NCI-H446 treated with DMSO at 0.1 percent for 48 hours (cell line): ENCODE data around the gene TMEM266.
"Not testable (repeated sequence)": the region's sequence is repeated elsewhere in the genome, so short reads cannot be mapped to it uniquely, and the experiment has no call there.

ENCODE experiments used
- DNase-seq: peaks from one replicate; lab custom pipeline; 2025; lab: John Stamatoyannopoulos, UW

Gene TMEM266

GRCh38 chr15:76059320-76060117 lies at the start of gene TMEM266:
Gene TMEM266 (plus strand): TSS chr15:76059985. CDS start chr15:76134264, 74,279 bp downstream.
- DNase-seq: no peak

- DNase-seq: no peak
These were observed 49.2 kb upstream of the TMEM266 start for GRCh38 chr15:76010613-76011012.

- no peak for DNase-seq
These were observed 47.9 kb upstream of the TMEM266 start, which contains the start of gene NRG4 for GRCh38 chr15:76011627-76012551. Gene NRG4 (minus strand): TSS chr15:76012424. CDS start chr15:76011230, 1,194 bp downstream.

GRCh38 chr15:76013470-76013869 lies 46.3 kb upstream of the TMEM266 start:
- not testable (repeated sequence) for DNase-seq

GRCh38 chr15:76024021-76024768 lies 35.6 kb upstream of the TMEM266 start:
- no peak for DNase-seq

- no peak for DNase-seq
These were observed 27.7 kb upstream of the TMEM266 start for GRCh38 chr15:76032046-76032445.

GRCh38 chr15:76033438-76033837 lies 26.3 kb upstream of the TMEM266 start:
- no peak for DNase-seq

GRCh38 chr15:76034111-76034510 lies 25.7 kb upstream of the TMEM266 start:
- DNase-seq: no peak

GRCh38 chr15:76035593-76035992 lies 24.2 kb upstream of the TMEM266 start:
- DNase-seq: no peak

- DNase-seq: no peak
These were observed 21.3 kb upstream of the TMEM266 start for GRCh38 chr15:76038512-76038911.

GRCh38 chr15:76054201-76054600 lies 5.6 kb upstream of the TMEM266 start:
- DNase-seq: not testable (repeated sequence)

- DNase-seq: no peak
These were observed 2.9 kb upstream of the TMEM266 start for GRCh38 chr15:76056931-76057330.

GRCh38 chr15:76057332-76058000 lies 2.3 kb upstream of the TMEM266 start:
- DNase-seq: no peak

GRCh38 chr15:76058714-76059319 lies 968 bp upstream of the TMEM266 start:
- DNase-seq: no peak

GRCh38 chr15:76060118-76060989 lies 569 bp downstream of the TMEM266 start:
- DNase-seq: no peak

GRCh38 chr15:76061700-76062099 lies 1.9 kb downstream of the TMEM266 start:
- no peak for DNase-seq

GRCh38 chr15:76062286-76062685 lies 2.5 kb downstream of the TMEM266 start:
- DNase-seq: no peak

GRCh38 chr15:76064375-76064774 lies 4.6 kb downstream of the TMEM266 start:
- no peak for DNase-seq

- DNase-seq: no peak
These were observed 5.5 kb downstream of the TMEM266 start for GRCh38 chr15:76065245-76065644.

GRCh38 chr15:76065793-76066192 lies 6.0 kb downstream of the TMEM266 start:
- DNase-seq: no peak
